DOHH2 (cell line): ENCODE data around the gene C11orf91.

Experiments
- EZH2phosphoT487 ChIP-seq: fragments of 200-600 bp; sonication (generic); IDR thresholded peaks from 2 replicates; pipeline ENCODE4 v1.6.1; 2017; ENCODE audit warnings: borderline replicate concordance, mild to moderate bottlenecking, antibody characterized with exemption, low read length, moderate library complexity, mixed read lengths
- TF ChIP-seq, protein P1 (sequence below): fragments of 200-600 bp; sonication (generic); IDR thresholded peaks from one replicate; pipeline ENCODE4 v1.5.1; 2014; ENCODE audit warnings: antibody characterized with exemption, mild to moderate bottlenecking, low read depth, low read length; ENCODE audit not compliant: poor library complexity, severe bottlenecking

GRCh38 chr11:33719587-33719986, 19.0 kb upstream of the C11orf91 start:
- TF ChIP-seq, protein P1, sequence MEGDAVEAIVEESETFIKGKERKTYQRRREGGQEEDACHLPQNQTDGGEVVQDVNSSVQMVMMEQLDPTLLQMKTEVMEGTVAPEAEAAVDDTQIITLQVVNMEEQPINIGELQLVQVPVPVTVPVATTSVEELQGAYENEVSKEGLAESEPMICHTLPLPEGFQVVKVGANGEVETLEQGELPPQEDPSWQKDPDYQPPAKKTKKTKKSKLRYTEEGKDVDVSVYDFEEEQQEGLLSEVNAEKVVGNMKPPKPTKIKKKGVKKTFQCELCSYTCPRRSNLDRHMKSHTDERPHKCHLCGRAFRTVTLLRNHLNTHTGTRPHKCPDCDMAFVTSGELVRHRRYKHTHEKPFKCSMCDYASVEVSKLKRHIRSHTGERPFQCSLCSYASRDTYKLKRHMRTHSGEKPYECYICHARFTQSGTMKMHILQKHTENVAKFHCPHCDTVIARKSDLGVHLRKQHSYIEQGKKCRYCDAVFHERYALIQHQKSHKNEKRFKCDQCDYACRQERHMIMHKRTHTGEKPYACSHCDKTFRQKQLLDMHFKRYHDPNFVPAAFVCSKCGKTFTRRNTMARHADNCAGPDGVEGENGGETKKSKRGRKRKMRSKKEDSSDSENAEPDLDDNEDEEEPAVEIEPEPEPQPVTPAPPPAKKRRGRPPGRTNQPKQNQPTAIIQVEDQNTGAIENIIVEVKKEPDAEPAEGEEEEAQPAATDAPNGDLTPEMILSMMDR = no peak
- TF ChIP-seq EZH2phosphoT487 = no peak
